ENCODE measurements around the gene ING2.
"Not testable (repeated sequence)": the region's sequence is repeated elsewhere in the genome, so short reads cannot be mapped to it uniquely, and the experiment has no call there.

ING2 gene

DNA sequence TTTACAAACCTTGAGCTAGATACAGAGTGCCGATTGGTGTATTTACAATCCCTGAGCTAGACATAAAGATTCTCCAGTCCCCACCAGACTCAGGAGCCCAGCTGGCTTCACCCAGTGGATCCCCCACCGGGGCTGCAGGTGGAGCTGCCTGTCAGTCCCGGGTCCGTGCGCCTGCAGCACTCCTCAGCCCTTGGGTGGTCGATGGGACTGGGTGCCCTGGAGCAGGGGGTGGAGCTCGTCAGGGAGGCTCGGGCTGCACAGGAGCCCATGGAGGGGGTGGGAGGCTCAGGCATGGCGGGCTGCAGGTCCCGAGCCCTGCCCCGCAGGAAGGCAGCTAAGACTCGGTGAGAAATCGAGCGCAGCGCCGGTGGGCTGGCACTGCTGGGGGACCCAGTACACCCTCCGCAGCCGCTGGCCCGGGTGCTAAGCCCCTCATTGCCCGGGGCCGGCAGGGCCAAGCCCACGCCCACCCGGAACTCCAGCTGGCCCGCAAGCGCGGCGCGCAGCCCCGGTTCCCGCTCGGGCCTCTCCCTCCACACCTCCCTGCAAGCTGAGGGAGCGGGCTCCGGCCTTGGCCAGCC, 22.3 kb upstream of the ING2 start:
- not testable (repeated sequence) for H3K4me3 Mint-ChIP-seq; H3K4me1 Mint-ChIP-seq (ENCODE audit: low read depth); H3K27me3 Mint-ChIP-seq; H3K36me3 Mint-ChIP-seq; H3K27ac Mint-ChIP-seq; H3K9me3 Mint-ChIP-seq (ENCODE audit: low read depth)

DNA sequence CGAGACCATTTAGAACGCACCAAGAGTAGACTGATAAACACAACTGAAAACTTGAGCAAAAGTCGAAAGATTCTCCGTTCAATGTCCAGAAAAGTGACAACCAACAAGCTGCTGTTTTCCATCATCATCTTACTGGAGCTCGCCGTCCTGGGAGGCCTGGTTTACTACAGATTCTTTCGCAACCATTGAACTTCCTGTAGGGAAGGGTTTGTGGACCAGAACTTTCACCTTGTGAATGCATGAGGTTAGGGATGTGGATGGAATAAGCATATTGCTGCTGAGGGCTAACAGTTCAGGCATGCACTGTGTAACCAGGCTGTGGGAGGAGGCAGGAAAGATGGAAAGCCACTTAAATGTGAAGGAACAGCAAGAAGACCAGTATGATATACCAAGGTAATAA, 20.9 kb upstream of the ING2 start:
- Mint-ChIP-seq H3K36me3 (no peaks in the 10 kb centered on the region), H3K4me3 (no peak overlapping the region), H3K9me3 (ENCODE audit: low read depth) (no peaks in the 10 kb centered on the region), H3K4me1 (ENCODE audit: low read depth) (no peaks in the 10 kb centered on the region), H3K27me3 (no peaks in the 10 kb centered on the region), H3K27ac (no peak overlapping the region)

DNA sequence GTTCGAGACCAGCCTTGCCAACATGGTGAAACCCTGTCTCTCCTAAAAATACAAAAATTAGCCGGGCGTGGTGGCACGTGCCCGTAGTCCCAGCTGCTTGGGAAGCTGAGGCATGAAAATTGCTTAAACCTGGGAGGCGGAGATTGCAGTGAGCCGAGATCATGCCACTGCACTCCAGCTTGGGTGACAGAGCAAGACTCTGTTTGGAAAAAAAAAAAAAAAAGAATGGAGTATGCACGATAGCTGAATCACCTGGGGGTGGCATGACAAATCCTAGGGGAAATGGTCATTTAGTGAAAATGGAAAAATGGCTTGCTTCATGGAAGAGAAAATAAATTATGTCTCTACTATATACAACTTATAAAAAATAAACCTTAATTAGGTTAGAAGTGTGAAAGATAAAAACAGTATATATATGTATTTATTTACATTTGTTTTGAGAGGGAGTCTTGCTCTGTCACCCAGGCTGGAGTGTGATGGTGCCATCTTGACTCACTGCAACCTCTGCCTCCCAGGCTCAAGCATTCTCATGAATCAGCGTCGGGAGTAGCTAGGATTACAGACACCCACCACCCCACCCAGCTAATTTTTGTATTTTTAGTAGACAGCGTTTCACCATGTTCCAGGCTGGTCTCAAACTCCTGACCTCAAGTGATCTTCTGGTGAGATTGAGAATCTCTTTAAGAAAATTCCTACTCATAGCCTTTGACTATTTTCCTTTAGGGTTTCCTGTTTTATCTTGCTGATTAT, 19.3 kb upstream of the ING2 start:
- H3K4me1 Mint-ChIP-seq (ENCODE audit: low read depth): no peaks in the 10 kb centered on the region
- peaks cover 3% of the 10 kb centered on the region for H3K36me3 Mint-ChIP-seq
- H3K4me3 Mint-ChIP-seq: no peak overlapping the region
- no peak overlapping the region for H3K27ac Mint-ChIP-seq
- no peaks in the 10 kb centered on the region for H3K27me3 Mint-ChIP-seq
- peaks cover 3% of the 10 kb centered on the region for H3K9me3 Mint-ChIP-seq (ENCODE audit: low read depth)

DNA sequence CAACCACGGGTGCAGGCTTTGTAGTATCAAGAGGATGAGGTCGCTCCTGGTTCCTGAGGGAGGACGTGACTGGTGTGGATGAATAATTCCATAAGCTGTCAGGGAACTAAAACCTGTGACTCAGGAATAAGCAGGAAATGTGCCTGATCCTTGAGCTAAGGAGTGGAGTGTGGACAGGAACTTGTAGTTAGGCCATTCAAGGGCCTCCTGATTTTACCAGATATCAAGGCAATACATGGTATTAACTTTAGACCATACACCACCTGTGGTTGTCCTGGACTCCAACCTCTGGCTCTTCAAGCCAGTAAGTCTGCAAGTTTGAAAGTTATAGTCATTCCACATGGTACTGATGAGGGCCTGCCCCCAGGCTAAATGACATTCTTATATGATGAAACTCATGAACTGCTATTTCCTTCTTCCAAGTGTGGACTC, 12.1 kb upstream of the ING2 start:
- H3K36me3 Mint-ChIP-seq: peaks cover 12% of the 10 kb centered on the region

DNA sequence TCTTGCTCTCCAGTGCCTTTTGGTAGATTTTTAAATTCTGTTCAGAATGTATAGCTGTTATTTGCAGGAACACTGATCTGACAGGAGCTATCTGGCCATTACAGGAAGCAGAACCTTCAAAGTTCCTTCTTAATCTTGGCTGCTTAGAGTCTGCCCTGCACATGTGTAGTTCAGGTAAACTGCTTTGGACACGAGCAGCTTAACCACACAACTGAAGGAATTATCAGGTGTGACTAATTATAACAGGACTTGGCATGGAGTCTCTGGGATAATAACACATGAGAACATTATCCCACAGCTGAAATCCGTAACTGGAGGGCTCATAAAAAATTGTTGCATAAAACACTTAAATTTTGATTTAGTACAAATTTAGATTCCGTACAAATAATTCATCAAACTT, 11.6 kb upstream of the ING2 start:
- Mint-ChIP-seq H3K4me1 (ENCODE audit: low read depth) (no peaks in the 10 kb centered on the region), H3K27ac (no peak overlapping the region), H3K36me3 (peaks cover 12% of the 10 kb centered on the region), H3K27me3 (no peaks in the 10 kb centered on the region), H3K9me3 (ENCODE audit: low read depth) (peaks cover 13% of the 10 kb centered on the region), H3K4me3 (no peak overlapping the region)

More for the DNA sequence above, 12.1 kb upstream of the ING2 start:
- Mint-ChIP-seq H3K27ac (no peak overlapping the region), H3K4me3 (no peak overlapping the region), H3K27me3 (no peaks in the 10 kb centered on the region), H3K9me3 (ENCODE audit: low read depth) (peaks cover 13% of the 10 kb centered on the region), H3K4me1 (ENCODE audit: low read depth) (no peaks in the 10 kb centered on the region)

DNA sequence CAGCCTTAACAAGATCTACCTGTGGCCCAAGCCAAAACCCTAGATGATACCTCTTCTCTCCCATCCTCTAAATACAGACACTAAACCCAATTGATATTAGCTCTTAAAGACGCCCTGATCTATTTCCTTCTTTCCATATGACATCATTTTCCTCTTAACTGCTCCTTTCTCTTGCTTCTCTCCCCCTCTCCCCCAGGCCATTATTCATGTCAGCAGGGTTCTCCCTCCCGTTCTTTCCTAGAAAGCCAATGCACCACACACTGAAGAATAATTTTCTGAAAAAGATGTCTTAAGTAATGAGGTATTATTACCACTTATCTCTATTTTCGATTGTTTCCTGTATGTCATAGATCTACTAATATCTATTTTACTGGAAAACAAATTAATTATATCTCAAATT, 9.7 kb upstream of the ING2 start:
- Mint-ChIP-seq H3K27ac (no peak overlapping the region), H3K4me3 (no peak overlapping the region), H3K27me3 (no peaks in the 10 kb centered on the region), H3K4me1 (ENCODE audit: low read depth) (peaks cover 12% of the 10 kb centered on the region), H3K36me3 (peaks cover 12% of the 10 kb centered on the region), H3K9me3 (ENCODE audit: low read depth) (peaks cover 13% of the 10 kb centered on the region)

DNA sequence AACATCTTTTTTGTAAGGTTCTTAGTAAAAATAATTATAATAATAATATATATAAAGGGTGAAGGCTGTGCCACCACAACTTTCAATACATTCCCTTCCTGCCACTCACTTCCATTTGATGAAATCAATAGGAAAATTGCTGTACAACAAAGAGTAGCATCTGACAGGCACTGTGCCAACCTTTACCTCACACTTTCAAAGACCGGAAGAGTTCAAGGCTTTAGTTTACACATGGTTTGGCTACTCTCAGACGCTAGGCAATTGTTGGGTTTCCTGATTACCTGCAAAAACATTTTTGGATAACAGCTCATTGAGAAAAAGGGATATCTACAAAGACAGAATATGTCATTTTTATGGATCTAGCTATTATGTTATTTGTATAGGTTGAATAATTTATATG, 5.5 kb upstream of the ING2 start:
- no peaks in the 10 kb centered on the region for H3K36me3 Mint-ChIP-seq
- no peak overlapping the region for H3K27ac Mint-ChIP-seq
- H3K27me3 Mint-ChIP-seq: no peaks in the 10 kb centered on the region
- H3K4me1 Mint-ChIP-seq (ENCODE audit: low read depth): peaks cover 35% of the 10 kb centered on the region
- no peak overlapping the region for H3K4me3 Mint-ChIP-seq
- H3K9me3 Mint-ChIP-seq (ENCODE audit: low read depth): no peaks in the 10 kb centered on the region

DNA sequence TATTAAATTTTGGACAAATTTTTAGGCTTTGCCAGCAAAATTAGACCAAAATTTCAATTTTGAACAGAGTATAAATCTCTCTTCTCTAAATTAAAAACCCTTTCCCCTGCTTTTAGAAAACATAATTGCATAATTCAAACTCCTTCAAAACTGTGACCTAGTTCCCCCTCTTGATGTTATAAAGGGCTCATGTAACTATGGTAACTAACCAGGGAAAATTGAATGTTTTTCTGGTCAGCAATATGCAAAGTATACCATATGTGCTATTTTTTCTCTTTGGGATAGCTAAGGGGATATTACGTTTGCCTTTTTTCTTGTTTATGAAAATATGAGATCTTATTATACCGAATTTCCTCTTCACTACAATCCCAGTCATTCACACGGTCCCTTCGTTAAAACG, 5.1 kb upstream of the ING2 start:
- H3K4me3 Mint-ChIP-seq: no peak overlapping the region
- H3K36me3 Mint-ChIP-seq: no peaks in the 10 kb centered on the region
- H3K27ac Mint-ChIP-seq: no peak overlapping the region
- H3K27me3 Mint-ChIP-seq: no peaks in the 10 kb centered on the region
- no peaks in the 10 kb centered on the region for H3K9me3 Mint-ChIP-seq (ENCODE audit: low read depth)
- H3K4me1 Mint-ChIP-seq (ENCODE audit: low read depth): peaks cover 35% of the 10 kb centered on the region

DNA sequence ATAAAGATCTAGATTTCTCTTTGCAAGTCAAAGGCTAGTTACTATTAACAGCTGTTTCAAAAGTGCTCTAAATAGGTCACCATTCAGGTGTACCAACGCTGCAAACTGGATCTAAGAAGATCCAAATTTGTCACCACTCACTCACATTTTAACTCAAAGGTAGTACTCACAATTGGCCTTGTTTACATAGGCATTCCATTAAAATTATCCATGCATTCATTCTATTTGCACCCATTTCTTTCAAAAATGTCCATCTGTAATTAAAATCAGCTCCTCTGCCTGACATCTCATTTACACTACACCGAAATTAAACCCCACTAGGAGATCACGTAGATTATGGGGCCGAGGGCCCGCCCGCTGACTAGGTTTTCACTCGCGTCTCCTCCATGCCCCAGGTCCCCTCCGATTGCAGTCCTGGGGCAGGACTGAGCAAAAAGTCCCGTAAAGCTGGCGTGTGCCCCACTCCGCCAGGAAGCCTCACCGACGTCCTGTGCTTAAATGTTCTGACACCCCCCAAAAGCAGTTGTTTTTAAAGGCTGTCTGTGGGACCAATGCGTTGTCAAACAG, 1.3 kb upstream of the ING2 start:
- Mint-ChIP-seq H3K4me1 (ENCODE audit: low read depth) (peaks cover 44% of the 10 kb centered on the region), H3K4me3 (peak overlapping the region; percentile 97)

DNA sequence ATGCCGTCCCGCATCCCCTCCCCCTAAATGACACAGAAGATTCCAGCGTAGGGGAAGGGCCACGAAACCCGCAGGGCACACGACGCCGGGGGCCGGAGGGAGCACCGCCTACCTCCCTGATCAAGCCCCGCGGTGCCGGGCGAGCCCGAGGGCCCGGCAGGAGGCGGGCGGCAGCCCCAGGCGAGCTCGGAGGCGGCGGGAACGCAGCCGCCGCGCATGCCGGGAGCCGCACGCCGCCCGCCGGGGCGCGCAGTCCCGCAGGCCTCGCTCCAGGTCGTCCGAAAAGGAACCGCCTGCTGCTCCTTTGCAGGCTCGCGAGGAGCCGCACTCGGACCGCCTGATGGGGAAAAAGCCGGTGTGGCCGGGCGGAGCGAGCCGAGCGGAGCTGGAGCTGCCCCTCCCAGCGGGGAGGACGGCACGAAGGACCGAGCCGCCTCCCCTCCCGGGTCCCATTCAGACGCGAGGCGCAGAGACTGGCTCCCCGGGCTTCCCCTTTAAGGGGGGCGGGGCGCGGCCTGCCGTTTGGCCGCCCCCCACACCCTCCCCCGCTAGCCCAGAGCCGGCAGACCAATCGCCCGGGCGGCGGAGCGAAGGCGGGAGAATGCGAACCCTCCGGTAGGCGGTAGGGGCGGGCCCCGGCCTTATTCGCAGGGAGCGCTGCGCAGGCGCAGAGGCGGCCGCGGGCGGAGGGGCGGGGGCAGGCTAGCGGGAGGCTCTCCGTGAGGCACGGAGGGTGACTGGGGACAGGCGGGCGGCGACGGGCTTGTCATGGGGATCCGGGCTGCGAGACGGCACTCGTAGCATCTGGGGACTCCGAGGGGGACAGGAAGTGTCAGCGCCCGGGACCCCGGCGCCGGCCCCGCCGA, 561 bp upstream of the ING2 start:
- Mint-ChIP-seq H3K4me3 (peak overlapping the region; percentile 97), H3K4me1 (ENCODE audit: low read depth) (peaks cover 40% of the 10 kb centered on the region), H3K9me3 (ENCODE audit: low read depth) (no peaks in the 10 kb centered on the region), H3K27me3 (no peaks in the 10 kb centered on the region), H3K36me3 (no peaks in the 10 kb centered on the region), H3K27ac (peak overlapping the region; percentile 97)

More for the DNA sequence above, 1.3 kb upstream of the ING2 start:
- Mint-ChIP-seq H3K27ac (peak overlapping the region; percentile 97), H3K36me3 (no peaks in the 10 kb centered on the region), H3K9me3 (ENCODE audit: low read depth) (no peaks in the 10 kb centered on the region), H3K27me3 (no peaks in the 10 kb centered on the region)

DNA sequence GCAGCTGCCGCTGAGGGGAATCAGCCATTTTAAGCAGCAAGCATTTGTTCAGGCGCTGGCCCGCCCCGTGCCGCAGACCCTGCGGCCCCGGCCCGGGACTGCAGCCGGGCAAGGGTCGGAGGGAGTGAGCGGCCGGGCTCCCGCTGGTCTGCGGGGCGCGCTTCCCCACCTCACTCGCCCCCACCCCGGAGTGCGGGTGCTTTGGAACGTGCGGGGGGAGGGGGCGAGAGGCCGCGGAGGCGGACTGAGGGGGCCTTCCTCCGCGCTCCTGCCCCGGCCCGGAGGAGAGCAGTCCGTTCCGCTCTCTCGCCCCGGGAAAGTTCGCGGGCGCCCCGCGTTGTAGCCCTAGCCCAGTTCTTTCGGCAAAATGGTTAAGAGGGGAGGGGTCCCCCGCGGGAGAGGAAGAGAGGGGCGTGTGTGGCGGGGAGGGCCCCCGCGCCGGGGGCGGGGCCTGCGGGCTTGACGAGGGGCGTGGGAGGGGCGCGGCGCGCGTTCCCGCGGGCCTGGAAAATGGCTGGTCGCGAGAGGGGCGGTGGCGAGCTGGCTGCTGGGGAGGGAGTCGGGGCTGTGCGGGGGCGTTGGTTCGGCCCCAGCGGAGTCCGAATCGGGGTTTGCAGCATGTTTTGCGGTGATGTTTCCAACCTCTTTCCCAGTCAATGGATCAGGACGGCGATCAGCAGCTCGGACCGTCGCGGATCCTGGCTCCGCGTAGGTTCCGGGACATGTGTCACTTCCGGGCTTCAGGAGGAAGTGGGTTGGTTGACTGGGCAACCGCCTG, 942 bp downstream of the ING2 start:
- Mint-ChIP-seq H3K36me3 (peaks cover 6% of the 10 kb centered on the region), H3K27ac (peak overlapping the region; percentile 97), H3K9me3 (ENCODE audit: low read depth) (no peaks in the 10 kb centered on the region), H3K4me1 (ENCODE audit: low read depth) (peaks cover 32% of the 10 kb centered on the region), H3K4me3 (peak overlapping the region; percentile 94), H3K27me3 (no peaks in the 10 kb centered on the region)

DNA sequence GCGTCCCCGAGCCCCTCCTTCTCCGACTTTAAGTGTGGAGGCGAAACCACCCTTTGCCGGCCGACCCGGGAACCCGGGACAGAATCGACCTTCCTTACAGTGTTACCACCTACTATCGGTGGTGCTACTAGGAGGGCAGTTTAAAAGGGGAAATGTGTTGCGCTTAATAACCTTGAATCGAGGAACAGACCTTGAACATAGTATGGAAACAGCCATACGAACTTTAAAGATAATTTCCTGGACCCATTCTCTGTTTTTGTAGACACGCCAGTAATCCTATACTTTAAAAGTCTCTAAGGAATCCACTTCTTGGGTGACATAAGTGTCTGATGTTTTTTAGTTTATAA, 1.5 kb downstream of the ING2 start:
- peaks cover 35% of the 10 kb centered on the region for H3K4me1 Mint-ChIP-seq (ENCODE audit: low read depth)

DNA sequence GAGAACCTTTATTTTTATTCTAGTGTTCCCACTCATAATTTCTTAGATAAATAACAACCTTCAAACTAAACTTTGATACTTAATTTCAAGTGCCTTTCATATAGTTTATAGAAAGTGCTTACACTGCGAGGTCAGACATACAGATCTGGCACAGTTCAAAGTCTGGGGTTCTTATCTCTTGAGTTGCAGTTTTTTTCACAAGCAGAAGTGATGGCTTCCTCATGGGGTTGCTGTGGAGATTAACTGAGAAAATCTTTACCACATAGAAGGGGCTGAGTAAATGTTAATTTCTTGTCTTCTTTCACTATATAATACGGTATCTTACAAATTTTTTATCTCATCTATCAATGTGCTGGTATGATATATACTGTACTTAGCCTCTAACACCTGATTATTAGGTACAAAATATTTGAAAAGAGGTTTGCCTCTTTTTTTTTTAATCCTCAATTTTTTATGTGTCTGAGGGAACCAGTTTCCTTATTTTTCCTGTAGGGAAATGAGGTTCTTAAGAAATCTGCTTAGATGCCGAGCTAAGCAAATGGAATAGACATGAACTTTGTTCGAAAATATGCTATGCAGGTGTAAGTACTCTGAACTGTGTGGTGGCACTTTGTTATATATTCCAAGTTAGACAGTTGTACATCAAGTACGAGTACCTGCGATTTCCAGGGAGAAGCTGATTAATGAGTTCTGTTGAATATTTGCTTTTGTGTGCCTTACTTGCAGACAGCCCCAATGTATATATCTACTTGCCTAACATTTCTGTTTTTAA, 3.3 kb downstream of the ING2 start:
- no peaks in the 10 kb centered on the region for H3K27me3 Mint-ChIP-seq
- H3K9me3 Mint-ChIP-seq (ENCODE audit: low read depth): no peaks in the 10 kb centered on the region
- peaks cover 22% of the 10 kb centered on the region for H3K4me1 Mint-ChIP-seq (ENCODE audit: low read depth)
- peaks cover 7% of the 10 kb centered on the region for H3K36me3 Mint-ChIP-seq
- no peak overlapping the region for H3K27ac Mint-ChIP-seq
- H3K4me3 Mint-ChIP-seq: no peak overlapping the region

More for the DNA sequence above, 1.5 kb downstream of the ING2 start:
- H3K36me3 Mint-ChIP-seq: peaks cover 7% of the 10 kb centered on the region
- H3K27ac Mint-ChIP-seq: peak overlapping the region; percentile 97
- no peaks in the 10 kb centered on the region for H3K9me3 Mint-ChIP-seq (ENCODE audit: low read depth)
- no peaks in the 10 kb centered on the region for H3K27me3 Mint-ChIP-seq
- peak overlapping the region; percentile 94 for H3K4me3 Mint-ChIP-seq

All from activated naive CD8-positive, alpha-beta T cell (primary cell).